ENCODE data around the gene NHERF2.

The NHERF2 gene

DNA sequence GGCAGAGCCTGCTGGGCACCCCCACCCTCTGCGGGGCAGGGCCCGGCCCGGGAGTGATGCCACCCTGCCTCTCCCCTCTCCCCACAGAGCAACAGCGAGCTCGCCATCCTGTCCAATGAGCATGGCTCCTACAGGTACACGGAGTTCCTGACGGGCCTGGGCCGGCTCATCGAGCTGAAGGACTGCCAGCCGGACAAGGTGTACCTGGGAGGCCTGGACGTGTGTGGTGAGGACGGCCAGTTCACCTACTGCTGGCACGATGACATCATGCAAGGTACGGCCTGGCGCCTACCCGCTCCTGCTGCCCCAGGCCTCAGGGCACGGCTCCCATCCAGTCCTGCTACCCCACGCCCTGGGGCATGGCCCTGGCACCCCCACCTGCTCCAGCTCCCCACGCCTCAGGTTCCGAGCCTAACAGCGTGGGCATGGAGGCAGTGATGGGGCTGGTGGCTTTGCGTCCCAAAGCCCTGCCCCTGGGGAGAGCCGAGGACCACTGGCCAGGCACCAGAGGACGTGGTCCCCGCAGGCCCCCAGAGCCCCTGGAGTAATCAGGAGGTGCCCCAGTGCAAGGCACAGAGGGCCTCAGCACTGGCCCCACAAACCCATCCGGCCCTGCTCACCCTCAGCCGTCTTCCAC is 59.5 kb downstream of the NHERF2 start:
- no peak for DNase-seq

DNA sequence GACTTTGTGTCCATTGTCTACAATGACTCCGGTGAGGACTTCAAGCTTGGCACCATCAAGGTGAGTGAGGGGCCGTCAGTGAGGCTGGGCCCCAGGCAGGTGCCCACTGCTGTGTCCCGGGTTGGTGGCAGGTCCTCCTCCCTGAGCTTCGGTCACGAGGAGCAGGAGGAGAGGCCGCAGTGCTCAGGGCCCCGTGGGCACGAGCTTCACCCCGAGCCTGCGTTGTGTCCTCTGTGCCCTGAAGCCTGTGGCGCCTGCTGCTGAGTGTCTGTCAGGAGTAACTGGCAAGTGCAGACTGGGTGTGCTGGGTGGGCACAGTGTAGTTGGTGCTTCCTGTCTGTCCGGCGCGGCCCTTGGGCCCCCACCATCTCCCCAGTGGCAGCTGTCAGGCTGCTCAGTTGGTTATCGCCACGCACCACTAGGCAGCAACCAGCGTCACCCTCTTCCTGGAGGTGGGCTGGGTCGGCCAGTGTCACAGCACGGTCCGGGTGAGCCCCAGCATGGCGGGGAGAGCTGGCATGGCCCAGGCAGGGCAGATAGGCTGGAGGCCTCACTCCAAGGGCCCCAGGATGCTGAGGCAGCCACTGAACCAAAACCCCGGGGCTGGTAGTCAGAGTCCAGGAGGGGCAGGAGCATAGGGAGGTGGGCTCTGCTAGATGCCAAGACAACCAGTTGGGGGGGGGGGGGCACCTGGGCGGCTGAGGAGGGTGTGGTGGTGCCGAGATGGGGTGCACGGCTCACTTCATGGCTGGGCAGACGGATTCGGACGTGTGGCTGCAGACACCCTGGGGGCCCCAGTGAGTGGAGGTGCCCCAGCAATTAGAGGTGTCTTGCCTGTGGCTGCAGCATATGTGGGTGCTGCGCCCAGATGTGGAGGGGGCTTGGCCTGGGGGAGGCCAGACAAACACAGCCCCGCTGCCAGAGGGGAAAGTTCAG is 60.4 kb downstream of the NHERF2 start:
- no peak for DNase-seq

DNA sequence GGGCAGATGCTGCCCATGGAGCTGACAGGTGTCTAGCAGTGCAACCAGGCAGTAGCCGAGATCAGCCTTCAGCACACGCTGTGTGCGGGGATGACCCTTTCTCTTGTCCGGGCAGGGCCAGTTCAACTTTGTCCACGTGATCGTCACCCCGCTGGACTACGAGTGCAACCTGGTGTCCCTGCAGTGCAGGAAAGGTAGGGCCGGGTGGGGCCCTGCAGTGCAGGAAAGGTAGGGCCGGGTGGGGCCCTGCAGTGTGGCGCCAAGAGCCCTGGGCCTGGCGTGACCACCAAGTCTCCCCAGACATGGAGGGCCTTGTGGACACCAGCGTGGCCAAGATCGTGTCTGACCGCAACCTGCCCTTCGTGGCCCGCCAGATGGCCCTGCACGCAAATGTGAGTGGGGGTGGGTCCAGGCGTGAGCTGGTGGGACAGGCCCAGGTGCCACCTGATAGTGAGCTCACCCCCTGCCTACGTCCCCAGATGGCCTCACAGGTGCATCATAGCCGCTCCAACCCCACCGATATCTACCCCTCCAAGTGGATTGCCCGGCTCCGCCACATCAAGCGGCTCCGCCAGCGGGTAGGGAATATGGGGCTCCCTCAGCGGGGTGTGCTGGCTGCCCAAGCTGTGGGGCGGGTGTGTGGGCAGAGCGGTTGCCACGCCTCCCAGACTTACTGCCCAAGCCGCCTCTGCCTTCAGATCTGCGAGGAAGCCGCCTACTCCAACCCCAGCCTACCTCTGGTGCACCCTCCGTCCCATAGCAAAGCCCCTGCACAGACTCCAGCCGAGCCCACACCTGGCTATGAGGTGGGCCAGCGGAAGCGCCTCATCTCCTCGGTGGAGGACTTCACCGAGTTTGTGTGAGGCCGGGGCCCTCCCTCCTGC is 61.3 kb downstream of the NHERF2 start:
- DNase-seq = no peak

All from NCI-H748 treated with DMSO at 0.1 percent for 48 hours (cell line).